HEK293 (cell line): ENCODE results near the gene TTC33.

Source experiments
- ZNF174 ChIP-seq: fragments of 450-650 bp; formaldehyde crosslinking; IDR thresholded peaks from 2 replicates; pipeline ENCODE4 v1.5.0; 2017; ENCODE audit warnings: missing biosample characterization, mild to moderate bottlenecking, missing genetic modification characterization
- ZNF24 ChIP-seq: fragments of 450-650 bp; formaldehyde crosslinking; IDR thresholded peaks from 2 replicates; pipeline ENCODE4 v1.5.1; 2016; ENCODE audit warnings: missing biosample characterization, missing genetic modification characterization
- ZNF792 ChIP-seq: fragments of 450-650 bp; formaldehyde crosslinking; IDR thresholded peaks from 2 replicates; pipeline ENCODE4 v1.5.1; 2016; ENCODE audit warnings: missing biosample characterization, missing genetic modification characterization
- TF ChIP-seq, protein P1 (sequence below): fragments of 450-650 bp; formaldehyde crosslinking; IDR thresholded peaks from 2 replicates; pipeline ENCODE4 v1.5.1; 2016; ENCODE audit warnings: missing biosample characterization, missing genetic modification characterization
- TF ChIP-seq, protein P2 (sequence below): fragments of 450-650 bp; formaldehyde crosslinking; IDR thresholded peaks from 2 replicates; pipeline ENCODE4 v1.5.1; 2016; ENCODE audit warnings: missing biosample characterization, missing genetic modification characterization

DNA sequence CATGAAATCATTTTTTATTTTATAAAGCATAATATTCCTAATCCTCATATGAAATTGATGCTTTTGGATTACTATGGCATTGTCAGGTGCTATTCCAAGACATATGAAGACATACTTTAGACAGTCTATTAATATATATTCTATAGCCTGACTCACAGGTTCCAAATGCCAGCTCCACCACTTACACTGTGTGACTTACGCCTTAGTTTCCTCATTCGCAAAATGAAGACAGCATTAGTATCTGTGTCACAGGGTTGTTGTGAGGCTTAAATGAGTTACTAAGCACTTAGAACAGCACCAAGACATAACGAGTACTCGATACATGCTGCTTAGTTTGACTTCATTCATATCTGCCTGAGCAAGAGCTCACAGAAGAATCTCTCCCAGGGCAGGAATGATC is 208.2 kb downstream of the TTC33 start:
- TF ChIP-seq, protein P1, sequence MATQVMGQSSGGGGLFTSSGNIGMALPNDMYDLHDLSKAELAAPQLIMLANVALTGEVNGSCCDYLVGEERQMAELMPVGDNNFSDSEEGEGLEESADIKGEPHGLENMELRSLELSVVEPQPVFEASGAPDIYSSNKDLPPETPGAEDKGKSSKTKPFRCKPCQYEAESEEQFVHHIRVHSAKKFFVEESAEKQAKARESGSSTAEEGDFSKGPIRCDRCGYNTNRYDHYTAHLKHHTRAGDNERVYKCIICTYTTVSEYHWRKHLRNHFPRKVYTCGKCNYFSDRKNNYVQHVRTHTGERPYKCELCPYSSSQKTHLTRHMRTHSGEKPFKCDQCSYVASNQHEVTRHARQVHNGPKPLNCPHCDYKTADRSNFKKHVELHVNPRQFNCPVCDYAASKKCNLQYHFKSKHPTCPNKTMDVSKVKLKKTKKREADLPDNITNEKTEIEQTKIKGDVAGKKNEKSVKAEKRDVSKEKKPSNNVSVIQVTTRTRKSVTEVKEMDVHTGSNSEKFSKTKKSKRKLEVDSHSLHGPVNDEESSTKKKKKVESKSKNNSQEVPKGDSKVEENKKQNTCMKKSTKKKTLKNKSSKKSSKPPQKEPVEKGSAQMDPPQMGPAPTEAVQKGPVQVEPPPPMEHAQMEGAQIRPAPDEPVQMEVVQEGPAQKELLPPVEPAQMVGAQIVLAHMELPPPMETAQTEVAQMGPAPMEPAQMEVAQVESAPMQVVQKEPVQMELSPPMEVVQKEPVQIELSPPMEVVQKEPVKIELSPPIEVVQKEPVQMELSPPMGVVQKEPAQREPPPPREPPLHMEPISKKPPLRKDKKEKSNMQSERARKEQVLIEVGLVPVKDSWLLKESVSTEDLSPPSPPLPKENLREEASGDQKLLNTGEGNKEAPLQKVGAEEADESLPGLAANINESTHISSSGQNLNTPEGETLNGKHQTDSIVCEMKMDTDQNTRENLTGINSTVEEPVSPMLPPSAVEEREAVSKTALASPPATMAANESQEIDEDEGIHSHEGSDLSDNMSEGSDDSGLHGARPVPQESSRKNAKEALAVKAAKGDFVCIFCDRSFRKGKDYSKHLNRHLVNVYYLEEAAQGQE (tag by site-specific recombination), result no peak
- no peak for TF ChIP-seq ZNF24 (tag by site-specific recombination)
- TF ChIP-seq ZNF174, result no peak
- TF ChIP-seq, protein P2, sequence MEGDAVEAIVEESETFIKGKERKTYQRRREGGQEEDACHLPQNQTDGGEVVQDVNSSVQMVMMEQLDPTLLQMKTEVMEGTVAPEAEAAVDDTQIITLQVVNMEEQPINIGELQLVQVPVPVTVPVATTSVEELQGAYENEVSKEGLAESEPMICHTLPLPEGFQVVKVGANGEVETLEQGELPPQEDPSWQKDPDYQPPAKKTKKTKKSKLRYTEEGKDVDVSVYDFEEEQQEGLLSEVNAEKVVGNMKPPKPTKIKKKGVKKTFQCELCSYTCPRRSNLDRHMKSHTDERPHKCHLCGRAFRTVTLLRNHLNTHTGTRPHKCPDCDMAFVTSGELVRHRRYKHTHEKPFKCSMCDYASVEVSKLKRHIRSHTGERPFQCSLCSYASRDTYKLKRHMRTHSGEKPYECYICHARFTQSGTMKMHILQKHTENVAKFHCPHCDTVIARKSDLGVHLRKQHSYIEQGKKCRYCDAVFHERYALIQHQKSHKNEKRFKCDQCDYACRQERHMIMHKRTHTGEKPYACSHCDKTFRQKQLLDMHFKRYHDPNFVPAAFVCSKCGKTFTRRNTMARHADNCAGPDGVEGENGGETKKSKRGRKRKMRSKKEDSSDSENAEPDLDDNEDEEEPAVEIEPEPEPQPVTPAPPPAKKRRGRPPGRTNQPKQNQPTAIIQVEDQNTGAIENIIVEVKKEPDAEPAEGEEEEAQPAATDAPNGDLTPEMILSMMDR (tag by site-specific recombination), result no peak
- TF ChIP-seq ZNF792 (tag by site-specific recombination), result no peak
